Activated CD8-positive, alpha-beta T cell treated with anti-CD3 and anti-CD28 coated beads for 36 hours (primary cell): ENCODE measurements around the gene SIRT4. TPM values are rescaled to one million over a fixed set of nuclear protein-coding genes. Genes with fewer than 3 reads are reported as not detected.
"Not testable (repeated sequence)": the region's sequence is repeated elsewhere in the genome, so short reads cannot be mapped to it uniquely, and the experiment has no call there.

Source experiments
- ATAC-seq: fragments of 200-7000 bp; cut with Tn5 transposase; one replicate; pipeline ENCODE4 v1.10.0; 2021; ENCODE audit warnings: mild to moderate bottlenecking, moderate library complexity
- CTCF ChIA-PET: fragments of 350-600 bp; sonication (Branson Sonifier 250); formaldehyde crosslinking; loops from one replicate; lab custom pipeline; 2021; ENCODE audit warnings: antibody characterized with exemption; lab: Charles Lee
- POLR2A ChIA-PET: fragments of 350-600 bp; sonication (Branson Sonifier 250); formaldehyde crosslinking; loops from one replicate; lab custom pipeline; 2021; ENCODE audit warnings: antibody characterized with exemption; lab: Charles Lee
- DNase-seq: peaks from one replicate; pipeline ENCODE4 v3.0.0-alpha.2; 2020
- H3K27ac Mint-ChIP-seq: one replicate; pipeline ENCODE4 v1.8.0; 2021; ENCODE audit warnings: mild to moderate bottlenecking, mixed read lengths
- H3K27me3 Mint-ChIP-seq: one replicate; pipeline ENCODE4 v1.8.0; 2021; ENCODE audit warnings: mixed read lengths
- H3K36me3 Mint-ChIP-seq: one replicate; pipeline ENCODE4 v1.8.0; 2021; ENCODE audit warnings: low read depth, mixed read lengths
- H3K4me1 Mint-ChIP-seq: one replicate; pipeline ENCODE4 v1.8.0; 2021; ENCODE audit warnings: low read depth, mixed read lengths
- H3K4me3 Mint-ChIP-seq: one replicate; pipeline ENCODE4 v1.8.0; 2021; ENCODE audit warnings: mild to moderate bottlenecking, moderate library complexity, mixed read lengths
- H3K9me3 Mint-ChIP-seq: one replicate; pipeline ENCODE4 v1.8.0; 2021; ENCODE audit warnings: mixed read lengths
- CTCF ChIP-seq: fragments of 200-600 bp; IDR thresholded peaks from one replicate; pipeline ENCODE4 v1.8.0; 2022; ENCODE audit warnings: antibody characterized with exemption, mild to moderate bottlenecking
- intact Hi-C: fragments of 100-400 bp; cut with micrococcal nuclease; formaldehyde crosslinking; loops from one replicate; pipeline ENCODE4 v1.10.0; 2022
- total RNA-seq, 2 experiments: library from RNA; stranded (reverse); gene quantifications; one replicate each; pipeline ENCODE4 v1.2.3, GENCODE V29; 2021

The SIRT4 gene
- total RNA-seq, 2 experiments from 2014 or later: 2.7 to 3.3 TPM

- ChIA-PET CTCF (interaction anchor here (1.0 kb wide), 1 partner anchor 134 kb away, joined by 3 read pairs; no protein-coding TSS in a partner anchor), POLR2A (interaction anchor here (1.8 kb wide), 1 partner anchor 39 kb away, joined by 6 read pairs; the partner anchor contains the start of gene RNU4-1)
- intact Hi-C loops: no loop called here
- no peaks in the 10 kb centered on the region for H3K4me1 Mint-ChIP-seq
- no peak overlapping the region for H3K27ac Mint-ChIP-seq
- TF ChIP-seq CTCF: no peak
- no peak for DNase-seq
- ATAC-seq: no peak
- H3K9me3 Mint-ChIP-seq: peaks cover 3% of the 10 kb centered on the region
- no peak overlapping the region for H3K4me3 Mint-ChIP-seq
- peaks cover 3% of the 10 kb centered on the region for H3K27me3 Mint-ChIP-seq
- no peaks in the 10 kb centered on the region for H3K36me3 Mint-ChIP-seq
Observed at GRCh38 chr12:120332041-120332440, 29.9 kb downstream of the SIRT4 start.

GRCh38 chr12:120332523-120332922 is 30.4 kb downstream of the SIRT4 start:
- H3K36me3 Mint-ChIP-seq: no peaks in the 10 kb centered on the region
- H3K27ac Mint-ChIP-seq: no peak overlapping the region
- DNase-seq: no peak
- no peak for TF ChIP-seq CTCF
- CTCF ChIA-PET: interaction anchor here (1.0 kb wide), 1 partner anchor 134 kb away, joined by 3 read pairs; no protein-coding TSS in a partner anchor
- POLR2A ChIA-PET: interaction anchor here (1.8 kb wide), 1 partner anchor 40 kb away, joined by 6 read pairs; the partner anchor contains the start of gene RNU4-1
- H3K9me3 Mint-ChIP-seq: peaks cover 6% of the 10 kb centered on the region
- H3K4me1 Mint-ChIP-seq: no peaks in the 10 kb centered on the region
- no peak for ATAC-seq
- no peak overlapping the region for H3K4me3 Mint-ChIP-seq
- H3K27me3 Mint-ChIP-seq: peaks cover 3% of the 10 kb centered on the region
- intact Hi-C loops: no loop called here

- ATAC-seq, H3K36me3 Mint-ChIP-seq, POLR2A ChIA-PET, H3K4me1 Mint-ChIP-seq, intact Hi-C loops, H3K4me3 Mint-ChIP-seq, H3K27ac Mint-ChIP-seq, H3K27me3 Mint-ChIP-seq: not testable (repeated sequence)
- peak; percentile 72 for DNase-seq
- peak; percentile 66 for TF ChIP-seq CTCF
- CTCF ChIA-PET: interaction anchor here (0.8 to 1.3 kb wide), 2 partner anchors 9 to 12 kb away, joined by 3 read pairs; no protein-coding TSS in a partner anchor
- peaks cover 15% of the 10 kb centered on the region for H3K9me3 Mint-ChIP-seq
Observed at GRCh38 chr12:120335447-120335846, 33.3 kb downstream of the SIRT4 start.

- H3K4me1 Mint-ChIP-seq, POLR2A ChIA-PET, ATAC-seq, H3K36me3 Mint-ChIP-seq, DNase-seq, H3K27me3 Mint-ChIP-seq, H3K4me3 Mint-ChIP-seq, H3K27ac Mint-ChIP-seq, CTCF ChIA-PET, intact Hi-C loops: not testable (repeated sequence)
- peaks cover 15% of the 10 kb centered on the region for H3K9me3 Mint-ChIP-seq
Observed at GRCh38 chr12:120336392-120336791, 34.3 kb downstream of the SIRT4 start.

- Mint-ChIP-seq H3K27ac (no peak overlapping the region), H3K27me3 (peaks cover 5% of the 10 kb centered on the region), H3K4me3 (no peak overlapping the region), H3K9me3 (peaks cover 15% of the 10 kb centered on the region), H3K4me1 (no peaks in the 10 kb centered on the region), H3K36me3 (no peaks in the 10 kb centered on the region)
- ChIA-PET CTCF (no interaction called here), POLR2A (interaction anchor here (1.4 kb wide), 1 partner anchor 45 kb away, joined by 6 read pairs; the partner anchor contains the start of gene RNU4-1)
- TF ChIP-seq CTCF: no peak
- intact Hi-C loops: no loop called here
- DNase-seq: no peak
- ATAC-seq: no peak
Observed at GRCh38 chr12:120337730-120338129, 35.6 kb downstream of the SIRT4 start.
